IMR-90 (cell line): ENCODE measurements around the gene ZNF575. TPM values are rescaled to one million over a fixed set of nuclear protein-coding genes. Genes with fewer than 3 reads are reported as not detected.

Experiments used
- ATAC-seq: fragments of 200-7000 bp; cut with Tn5 transposase; 2 replicates; pipeline ENCODE4 v1.9.1; 2020; ENCODE audit warnings: low read depth, mild to moderate bottlenecking, moderate library complexity
- BruUV-seq: library from RNA; stranded (reverse); fragments of 400-500 nt; replicated peaks from 2 replicates; lab custom pipeline; 2021; lab: Mats Ljungman, UMichigan
- CTCF ChIA-PET: fragments of 300-600 bp; formaldehyde crosslinking; extraction: SDS; loops from one replicate; lab custom pipeline; 2021; ENCODE audit warnings: antibody characterized with exemption; lab: Yijun Ruan, JAX
- POLR2A ChIA-PET: fragments of 300-600 bp; sonication (Branson Sonifier 250); formaldehyde crosslinking; loops from one replicate; lab custom pipeline; 2022; ENCODE audit warnings: antibody characterized with exemption; ENCODE audit not compliant: unreplicated experiment; lab: Charles Lee
- DNase-seq: peaks from one replicate; pipeline ENCODE4 v3.0.0; 2013
- H2AFZ ChIP-seq: replicated peaks from 2 replicates; pipeline ENCODE3; 2013; ENCODE audit warnings: low read length, mild to moderate bottlenecking; ENCODE audit not compliant: poor library complexity
- H2AK5ac ChIP-seq: 2 replicates; pipeline ENCODE4 v1.6.1; 2013; ENCODE audit warnings: low read depth, low read length, inconsistent platforms
- H2AK9ac ChIP-seq: replicated peaks from 2 replicates; pipeline ENCODE3; 2013; ENCODE audit warnings: mild to moderate bottlenecking, low read depth, low read length, moderate library complexity; ENCODE audit not compliant: poor library complexity
- H2BK120ac ChIP-seq: 2 replicates; pipeline ENCODE4 v1.6.1; 2013; ENCODE audit warnings: low read depth, low read length, inconsistent platforms
- H2BK15ac ChIP-seq: 3 replicates; pipeline ENCODE4 v1.6.1; 2013; ENCODE audit warnings: low read depth, low read length, inconsistent platforms
- H2BK20ac ChIP-seq: 2 replicates; pipeline ENCODE4 v1.6.1; 2013; ENCODE audit warnings: low read depth, mild to moderate bottlenecking, inconsistent platforms, low read length, moderate library complexity
- H2BK5ac ChIP-seq: 2 replicates; pipeline ENCODE4 v1.6.1; 2013; ENCODE audit warnings: mild to moderate bottlenecking, low read depth, low read length, inconsistent platforms; ENCODE audit not compliant: poor library complexity, severe bottlenecking
- H3K14ac ChIP-seq: replicated peaks from 2 replicates; pipeline ENCODE4 v1.6.1; 2013; ENCODE audit warnings: low read depth, low read length, inconsistent platforms
- H3K18ac ChIP-seq: 2 replicates; pipeline ENCODE4 v1.6.1; 2013; ENCODE audit warnings: low read depth, low read length, control low read depth
- H3K23ac ChIP-seq: 2 replicates; pipeline ENCODE4 v1.6.1; 2013; ENCODE audit warnings: low read depth, low read length, inconsistent platforms
- H3K27ac ChIP-seq: 2 replicates; pipeline ENCODE4 v1.5.1; 2013; ENCODE audit warnings: mild to moderate bottlenecking, control low read depth, low read length; ENCODE audit not compliant: insufficient read depth
- H3K27me3 ChIP-seq: 2 replicates; pipeline ENCODE4 v1.6.1; 2013; ENCODE audit warnings: low read length; ENCODE audit not compliant: control insufficient read depth, insufficient read depth
- H3K36me3 ChIP-seq: 2 replicates; pipeline ENCODE4 v1.6.1; 2013; ENCODE audit warnings: low read length, mixed read lengths; ENCODE audit not compliant: control insufficient read depth, insufficient read depth
- H3K4ac ChIP-seq: 2 replicates; pipeline ENCODE4 v1.6.1; 2013; ENCODE audit warnings: low read depth, low read length, inconsistent platforms
- H3K4me1 ChIP-seq: 2 replicates; pipeline ENCODE4 v1.6.1; 2013; ENCODE audit warnings: low read length, mixed read lengths; ENCODE audit not compliant: control insufficient read depth, insufficient read depth
- H3K4me2 ChIP-seq: 2 replicates; pipeline ENCODE4 v1.6.1; 2013; ENCODE audit warnings: low read depth, mild to moderate bottlenecking, control low read depth, low read length, moderate library complexity
- H3K4me3 ChIP-seq: 2 replicates; pipeline ENCODE4 v1.5.1; 2013; ENCODE audit warnings: low read depth, mild to moderate bottlenecking, control low read depth, low read length, moderate library complexity; ENCODE audit not compliant: insufficient read depth
- H3K56ac ChIP-seq: 2 replicates; pipeline ENCODE4 v1.6.1; 2013; ENCODE audit warnings: low read length, inconsistent platforms; ENCODE audit not compliant: insufficient read depth; ENCODE audit errors: extremely low read depth
- H3K79me1 ChIP-seq, 2 experiments: 2 replicates each; pipeline ENCODE4 v1.6.1; 2013; ENCODE audit warnings: low read length in 2 of 2, inconsistent platforms in 1 of 2, low read depth in 1 of 2
- H3K9ac ChIP-seq: 2 replicates; pipeline ENCODE4 v1.6.1; 2013; ENCODE audit warnings: low read depth, low read length, control low read depth
- H3K9me1 ChIP-seq: 2 replicates; pipeline ENCODE4 v1.6.1; 2013; ENCODE audit warnings: low read length, inconsistent platforms; ENCODE audit not compliant: insufficient read depth
- H3K9me3 ChIP-seq: 2 replicates; pipeline ENCODE4 v1.6.1; 2013; ENCODE audit warnings: low read length; ENCODE audit not compliant: control insufficient read depth, insufficient read depth
- H4K20me1 ChIP-seq: 2 replicates; pipeline ENCODE4 v1.6.1; 2013; ENCODE audit warnings: low read length, inconsistent platforms; ENCODE audit not compliant: insufficient read depth
- H4K5ac ChIP-seq: 2 replicates; pipeline ENCODE4 v1.6.1; 2013; ENCODE audit warnings: mild to moderate bottlenecking, low read depth, low read length, control low read depth
- H4K8ac ChIP-seq, 2 experiments: 2 replicates each; pipeline ENCODE4 v1.6.1; 2013; ENCODE audit warnings: low read depth in 2 of 2, low read length in 2 of 2, control low read depth in 1 of 2, inconsistent platforms in 1 of 2
- H4K91ac ChIP-seq: 2 replicates; pipeline ENCODE4 v1.6.1; 2013; ENCODE audit warnings: low read depth, low read length, inconsistent platforms; ENCODE audit not compliant: insufficient read depth
- MAZ ChIP-seq: IDR thresholded peaks from 2 replicates; pipeline ENCODE4 v1.6.1; 2012; ENCODE audit warnings: low read depth, mild to moderate bottlenecking, low read length, improper control_type of control experiment, moderate library complexity, borderline replicate concordance
- WGBS, 2 experiments: methylation state at CpG; one replicate each; pipeline versions ENCODE4 v1.1.5 to v1.1.7; 2013; ENCODE audit warnings: missing lambda C conversion rate in 2 of 2; ENCODE audit not compliant: insufficient read length in 1 of 2; ENCODE audit errors: extremely low coverage in 2 of 2; 5-methylcytosine and 5-hydroxymethylcytosine counted together
- dilution Hi-C: fragments of 300-500 bp; cut with HindIII; formaldehyde crosslinking; loops from one replicate; pipeline ENCODE4 v1.14.3; 2018; ENCODE audit warnings: low sequenced_read_pairs; ENCODE audit not compliant: unreplicated experiment
- in situ Hi-C: fragments of 300-500 bp; cut with MboI; formaldehyde crosslinking; loops from 3 replicates; pipeline ENCODE4 v1.14.3; 2019; ENCODE audit warnings: low sequenced_read_pairs, inconsistent platforms, mixed read lengths
- intact Hi-C: fragments of 100-400 bp; cut with micrococcal nuclease; formaldehyde crosslinking; loops from 2 replicates; pipeline ENCODE4 v1.10.0; 2022
- polyA plus RNA-seq, 3 experiments: library from polyadenylated mRNA; depleted of rRNA; stranded (reverse); fragments of >200 nt; gene quantifications; 2 replicates each; pipeline ENCODE4 v1.2.3, GENCODE V29; 2012; ENCODE audit warnings: low replicate concordance in 1 of 3
- total RNA-seq: library from RNA; depleted of rRNA; stranded (reverse); fragments of >200 nt; gene quantifications from 2 replicates; pipeline ENCODE4 v1.2.3, GENCODE V29; 2012
- TF ChIP-seq, protein P1 (sequence below): conservative IDR thresholded peaks from 2 replicates; pipeline ENCODE4 v1.5.1; 2012; ENCODE audit warnings: mild to moderate bottlenecking, low read depth, low read length, improper control_type of control experiment

ZNF575 gene
- total and polyA plus RNA-seq, 2 of the 4 experiments (the other 2 are of a cell fraction) = 0.77 TPM; not detected in 1

DNA sequence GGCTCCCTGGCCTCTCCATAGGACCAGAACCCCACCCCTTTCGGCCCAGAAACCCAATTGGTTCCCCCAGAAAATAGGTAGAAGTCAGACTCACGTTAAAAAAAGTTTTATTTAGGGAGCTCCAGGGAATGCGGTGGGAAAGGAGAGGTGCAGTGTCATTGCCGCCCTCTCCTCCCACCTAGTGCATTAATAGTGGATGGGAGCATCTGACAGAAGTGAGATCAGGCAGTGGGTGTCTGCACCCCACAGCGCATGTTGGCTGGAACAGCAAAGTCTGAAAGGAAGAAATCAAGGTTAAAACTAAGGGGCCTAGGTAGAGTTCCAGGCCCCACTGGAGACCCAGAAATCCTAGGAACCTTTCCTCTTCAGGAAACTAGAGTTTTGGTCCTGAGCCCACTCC, 26.4 kb upstream of the ZNF575 start:
- no peak overlapping the region for H4K5ac ChIP-seq
- no peak overlapping the region for H4K8ac ChIP-seq
- DNase-seq = no peak
- no peak overlapping the region for H2BK120ac ChIP-seq
- no peak for TF ChIP-seq MAZ
- TF ChIP-seq, protein P1, sequence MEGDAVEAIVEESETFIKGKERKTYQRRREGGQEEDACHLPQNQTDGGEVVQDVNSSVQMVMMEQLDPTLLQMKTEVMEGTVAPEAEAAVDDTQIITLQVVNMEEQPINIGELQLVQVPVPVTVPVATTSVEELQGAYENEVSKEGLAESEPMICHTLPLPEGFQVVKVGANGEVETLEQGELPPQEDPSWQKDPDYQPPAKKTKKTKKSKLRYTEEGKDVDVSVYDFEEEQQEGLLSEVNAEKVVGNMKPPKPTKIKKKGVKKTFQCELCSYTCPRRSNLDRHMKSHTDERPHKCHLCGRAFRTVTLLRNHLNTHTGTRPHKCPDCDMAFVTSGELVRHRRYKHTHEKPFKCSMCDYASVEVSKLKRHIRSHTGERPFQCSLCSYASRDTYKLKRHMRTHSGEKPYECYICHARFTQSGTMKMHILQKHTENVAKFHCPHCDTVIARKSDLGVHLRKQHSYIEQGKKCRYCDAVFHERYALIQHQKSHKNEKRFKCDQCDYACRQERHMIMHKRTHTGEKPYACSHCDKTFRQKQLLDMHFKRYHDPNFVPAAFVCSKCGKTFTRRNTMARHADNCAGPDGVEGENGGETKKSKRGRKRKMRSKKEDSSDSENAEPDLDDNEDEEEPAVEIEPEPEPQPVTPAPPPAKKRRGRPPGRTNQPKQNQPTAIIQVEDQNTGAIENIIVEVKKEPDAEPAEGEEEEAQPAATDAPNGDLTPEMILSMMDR = no peak
- no peak overlapping the region for H3K23ac ChIP-seq
- H3K9ac ChIP-seq = no peak overlapping the region
- H3K4ac ChIP-seq = no peak overlapping the region
- H3K9me3 ChIP-seq = no peaks in the 10 kb centered on the region
- peaks cover 4% of the 10 kb centered on the region; the same call in 1 of the 2 replicates for H3K4me1 ChIP-seq
- no peak overlapping the region for H2BK15ac ChIP-seq
- no peak overlapping the region for H3K27ac ChIP-seq
- no peak overlapping the region for H3K18ac ChIP-seq
- no peaks in the 10 kb centered on the region for H3K27me3 ChIP-seq
- no TSS peak for BruUV-seq
- no peak overlapping the region for H2AK9ac ChIP-seq
- intact Hi-C loops = no loop called here
- H2AFZ ChIP-seq = no peak overlapping the region
- ChIA-PET POLR2A (no interaction called here), CTCF (no interaction called here)
- no peak overlapping the region for H2BK20ac ChIP-seq
- dilution Hi-C loops = no loop called here
- no peak overlapping the region for H2AK5ac ChIP-seq
- no peak overlapping the region for H4K91ac ChIP-seq
- no peak overlapping the region for H3K4me3 ChIP-seq
- peaks cover 0 to 24% of the 10 kb centered on the region in 2 experiments; a peak in 3 of 4 replicates for H3K79me1 ChIP-seq
- no peak for ATAC-seq
- no peak overlapping the region for H3K56ac ChIP-seq
- WGBS, 2 experiments = no CpG with 5 or more reads among the region's 5 CpGs
- 0 out of 2 replicates have a peak, but pooled peaks cover 3% of the 10 kb centered on the region for H3K9me1 ChIP-seq
- in situ Hi-C loops = no loop called here
- H4K20me1 ChIP-seq = no peaks in the 10 kb centered on the region
- peaks cover 20% of the 10 kb centered on the region for H3K36me3 ChIP-seq
- no peak overlapping the region for H2BK5ac ChIP-seq
- no peak overlapping the region for H3K4me2 ChIP-seq
- H3K14ac ChIP-seq = no peak overlapping the region
